ENCODE results near the gene C3orf20. TPM values are rescaled to one million over a fixed set of nuclear protein-coding genes. Genes with fewer than 3 reads are reported as not detected.

Gene C3orf20
- polyA plus RNA-seq, 1 donor from 2014 or later: not detected

DNA sequence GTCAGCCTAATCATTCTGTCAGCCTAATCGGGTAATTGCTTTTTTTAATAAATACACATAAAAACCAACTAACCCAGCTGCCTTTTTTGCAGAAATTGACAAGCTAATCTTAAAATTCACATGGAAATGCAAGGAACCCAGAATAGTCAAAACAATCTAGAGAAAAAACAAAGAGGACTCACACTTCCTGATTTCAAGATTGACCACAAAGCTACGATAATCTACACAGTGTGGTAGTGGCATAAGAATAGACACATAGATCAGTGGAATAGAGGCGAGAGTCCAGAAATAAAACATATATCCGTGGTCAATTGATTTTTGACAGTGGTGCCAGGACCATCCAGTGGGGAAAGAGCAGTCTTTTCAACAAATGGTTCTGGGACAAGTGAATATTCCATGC is 2.4 kb upstream of the C3orf20 start:
- no peaks in the 10 kb centered on the region for H3K9me2 ChIP-seq (ENCODE audit: insufficient read depth, low read length)
- no peak overlapping the region for H3K9ac ChIP-seq (ENCODE audit: low read length)
- H3K79me2 ChIP-seq (replicated peaks; ENCODE audit: insufficient read depth, low read length): no peaks in the 10 kb centered on the region
- H4K20me1 ChIP-seq (ENCODE audit: insufficient read depth): no peaks in the 10 kb centered on the region
- H3K9me3 ChIP-seq (ENCODE audit: low read length): no peaks in the 10 kb centered on the region
- no peaks in the 10 kb centered on the region for H3K27me3 ChIP-seq (ENCODE audit: insufficient read depth, low read depth, low read length)
- no peak overlapping the region for H2AFZ ChIP-seq (ENCODE audit: low read depth, low read length)
- TF ChIP-seq RAD21 (conservative IDR thresholded peaks at IDR 0.05) (no peak), EZH2 (IDR thresholded peaks at IDR 0.05; ENCODE audit: borderline replicate concordance, insufficient read depth, low read length, poor library complexity, severe bottlenecking) (no peak), EP300 (conservative IDR thresholded peaks at IDR 0.05; ENCODE audit: poor library complexity, severe bottlenecking) (no peak), SMC3 (conservative IDR thresholded peaks at IDR 0.05; ENCODE audit: poor library complexity) (no peak), MXI1 (conservative IDR thresholded peaks at IDR 0.05; ENCODE audit: poor library complexity, severe bottlenecking) (no peak), TAF1 (IDR thresholded peaks at IDR 0.05; ENCODE audit: low read depth) (no peak), POLR2AphosphoS5 (IDR thresholded peaks at IDR 0.05) (no peak)
- TF ChIP-seq, protein P1, sequence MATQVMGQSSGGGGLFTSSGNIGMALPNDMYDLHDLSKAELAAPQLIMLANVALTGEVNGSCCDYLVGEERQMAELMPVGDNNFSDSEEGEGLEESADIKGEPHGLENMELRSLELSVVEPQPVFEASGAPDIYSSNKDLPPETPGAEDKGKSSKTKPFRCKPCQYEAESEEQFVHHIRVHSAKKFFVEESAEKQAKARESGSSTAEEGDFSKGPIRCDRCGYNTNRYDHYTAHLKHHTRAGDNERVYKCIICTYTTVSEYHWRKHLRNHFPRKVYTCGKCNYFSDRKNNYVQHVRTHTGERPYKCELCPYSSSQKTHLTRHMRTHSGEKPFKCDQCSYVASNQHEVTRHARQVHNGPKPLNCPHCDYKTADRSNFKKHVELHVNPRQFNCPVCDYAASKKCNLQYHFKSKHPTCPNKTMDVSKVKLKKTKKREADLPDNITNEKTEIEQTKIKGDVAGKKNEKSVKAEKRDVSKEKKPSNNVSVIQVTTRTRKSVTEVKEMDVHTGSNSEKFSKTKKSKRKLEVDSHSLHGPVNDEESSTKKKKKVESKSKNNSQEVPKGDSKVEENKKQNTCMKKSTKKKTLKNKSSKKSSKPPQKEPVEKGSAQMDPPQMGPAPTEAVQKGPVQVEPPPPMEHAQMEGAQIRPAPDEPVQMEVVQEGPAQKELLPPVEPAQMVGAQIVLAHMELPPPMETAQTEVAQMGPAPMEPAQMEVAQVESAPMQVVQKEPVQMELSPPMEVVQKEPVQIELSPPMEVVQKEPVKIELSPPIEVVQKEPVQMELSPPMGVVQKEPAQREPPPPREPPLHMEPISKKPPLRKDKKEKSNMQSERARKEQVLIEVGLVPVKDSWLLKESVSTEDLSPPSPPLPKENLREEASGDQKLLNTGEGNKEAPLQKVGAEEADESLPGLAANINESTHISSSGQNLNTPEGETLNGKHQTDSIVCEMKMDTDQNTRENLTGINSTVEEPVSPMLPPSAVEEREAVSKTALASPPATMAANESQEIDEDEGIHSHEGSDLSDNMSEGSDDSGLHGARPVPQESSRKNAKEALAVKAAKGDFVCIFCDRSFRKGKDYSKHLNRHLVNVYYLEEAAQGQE (IDR thresholded peaks at IDR 0.05; ENCODE audit: borderline replicate concordance): no peak
- TF ChIP-seq, protein P2, sequence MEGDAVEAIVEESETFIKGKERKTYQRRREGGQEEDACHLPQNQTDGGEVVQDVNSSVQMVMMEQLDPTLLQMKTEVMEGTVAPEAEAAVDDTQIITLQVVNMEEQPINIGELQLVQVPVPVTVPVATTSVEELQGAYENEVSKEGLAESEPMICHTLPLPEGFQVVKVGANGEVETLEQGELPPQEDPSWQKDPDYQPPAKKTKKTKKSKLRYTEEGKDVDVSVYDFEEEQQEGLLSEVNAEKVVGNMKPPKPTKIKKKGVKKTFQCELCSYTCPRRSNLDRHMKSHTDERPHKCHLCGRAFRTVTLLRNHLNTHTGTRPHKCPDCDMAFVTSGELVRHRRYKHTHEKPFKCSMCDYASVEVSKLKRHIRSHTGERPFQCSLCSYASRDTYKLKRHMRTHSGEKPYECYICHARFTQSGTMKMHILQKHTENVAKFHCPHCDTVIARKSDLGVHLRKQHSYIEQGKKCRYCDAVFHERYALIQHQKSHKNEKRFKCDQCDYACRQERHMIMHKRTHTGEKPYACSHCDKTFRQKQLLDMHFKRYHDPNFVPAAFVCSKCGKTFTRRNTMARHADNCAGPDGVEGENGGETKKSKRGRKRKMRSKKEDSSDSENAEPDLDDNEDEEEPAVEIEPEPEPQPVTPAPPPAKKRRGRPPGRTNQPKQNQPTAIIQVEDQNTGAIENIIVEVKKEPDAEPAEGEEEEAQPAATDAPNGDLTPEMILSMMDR (IDR thresholded peaks at IDR 0.05; ENCODE audit: poor library complexity, severe bottlenecking): no peak
- peaks cover 5% of the 10 kb centered on the region for H3K36me3 ChIP-seq (ENCODE audit: insufficient read depth, low read length)
- H3K27ac ChIP-seq (ENCODE audit: low read length): no peak overlapping the region
- no peak overlapping the region for H3K4me2 ChIP-seq (ENCODE audit: low read length)
- H3K4me3 ChIP-seq (ENCODE audit: low read length): no peak overlapping the region
- H3F3A ChIP-seq (ENCODE audit: insufficient read depth, low read length, poor library complexity, severe bottlenecking): no peaks in the 10 kb centered on the region

DNA sequence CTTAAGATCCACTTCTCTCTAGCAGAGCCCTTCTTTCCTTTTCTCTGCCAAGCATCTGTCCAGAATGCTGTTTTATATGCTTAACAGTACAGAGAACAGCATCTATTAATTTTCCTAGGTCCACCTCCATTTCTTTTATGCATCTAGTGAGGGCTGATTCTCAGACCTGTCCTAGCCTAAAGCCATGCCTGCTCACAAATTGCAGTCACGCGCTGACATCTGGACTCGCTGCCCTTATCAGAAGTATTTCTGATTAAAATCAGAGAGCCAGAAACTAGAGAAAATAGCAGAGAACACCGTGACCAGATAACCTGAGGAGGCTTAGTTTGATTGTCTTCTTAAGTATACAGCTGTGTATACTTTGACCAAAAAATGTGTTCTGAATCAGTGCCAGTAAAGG is 1.9 kb downstream of the C3orf20 start:
- H3K27ac ChIP-seq (ENCODE audit: low read length): no peak overlapping the region
- H2AFZ ChIP-seq (ENCODE audit: low read depth, low read length): no peak overlapping the region
- H3K4me2 ChIP-seq (ENCODE audit: low read length): no peak overlapping the region
- H3K9me3 ChIP-seq (ENCODE audit: low read length): no peaks in the 10 kb centered on the region
- H4K20me1 ChIP-seq (ENCODE audit: insufficient read depth): no peaks in the 10 kb centered on the region
- no peaks in the 10 kb centered on the region for H3K27me3 ChIP-seq (ENCODE audit: insufficient read depth, low read depth, low read length)
- no peaks in the 10 kb centered on the region for H3K36me3 ChIP-seq (ENCODE audit: insufficient read depth, low read length)
- no peak overlapping the region for H3K4me3 ChIP-seq (ENCODE audit: low read length)
- no peaks in the 10 kb centered on the region for H3K9me2 ChIP-seq (ENCODE audit: insufficient read depth, low read length)
- no peaks in the 10 kb centered on the region for H3K79me2 ChIP-seq (replicated peaks; ENCODE audit: insufficient read depth, low read length)
- no peak overlapping the region for H3K9ac ChIP-seq (ENCODE audit: low read length)
- no peak for TF ChIP-seq TAF1 (IDR thresholded peaks at IDR 0.05; ENCODE audit: low read depth)
- TF ChIP-seq POLR2AphosphoS5 (IDR thresholded peaks at IDR 0.05): no peak
- no peak for TF ChIP-seq RAD21 (conservative IDR thresholded peaks at IDR 0.05)
- TF ChIP-seq, protein P2 (IDR thresholded peaks at IDR 0.05; ENCODE audit: poor library complexity, severe bottlenecking): no peak
- no peak for TF ChIP-seq MXI1 (conservative IDR thresholded peaks at IDR 0.05; ENCODE audit: poor library complexity, severe bottlenecking)
- TF ChIP-seq EZH2 (IDR thresholded peaks at IDR 0.05; ENCODE audit: borderline replicate concordance, insufficient read depth, low read length, poor library complexity, severe bottlenecking): no peak
- TF ChIP-seq, protein P1 (IDR thresholded peaks at IDR 0.05; ENCODE audit: borderline replicate concordance): no peak
- TF ChIP-seq SMC3 (conservative IDR thresholded peaks at IDR 0.05; ENCODE audit: poor library complexity): no peak
- TF ChIP-seq EP300 (conservative IDR thresholded peaks at IDR 0.05; ENCODE audit: poor library complexity, severe bottlenecking): no peak
- no peaks in the 10 kb centered on the region for H3F3A ChIP-seq (ENCODE audit: insufficient read depth, low read length, poor library complexity, severe bottlenecking)

All from neural cell (in vitro differentiated cells).